ENCODE data around the gene VAMP2. TPM values are rescaled to one million over a fixed set of nuclear protein-coding genes. Genes with fewer than 3 reads are reported as not detected.

VAMP2 gene
- total and polyA plus RNA-seq, 9 of the 15 experiments (the other 6 are each of a cell fraction or from before 2014, with no cell fraction given): 2.3 to 31.8 (median 6.0) TPM

DNA sequence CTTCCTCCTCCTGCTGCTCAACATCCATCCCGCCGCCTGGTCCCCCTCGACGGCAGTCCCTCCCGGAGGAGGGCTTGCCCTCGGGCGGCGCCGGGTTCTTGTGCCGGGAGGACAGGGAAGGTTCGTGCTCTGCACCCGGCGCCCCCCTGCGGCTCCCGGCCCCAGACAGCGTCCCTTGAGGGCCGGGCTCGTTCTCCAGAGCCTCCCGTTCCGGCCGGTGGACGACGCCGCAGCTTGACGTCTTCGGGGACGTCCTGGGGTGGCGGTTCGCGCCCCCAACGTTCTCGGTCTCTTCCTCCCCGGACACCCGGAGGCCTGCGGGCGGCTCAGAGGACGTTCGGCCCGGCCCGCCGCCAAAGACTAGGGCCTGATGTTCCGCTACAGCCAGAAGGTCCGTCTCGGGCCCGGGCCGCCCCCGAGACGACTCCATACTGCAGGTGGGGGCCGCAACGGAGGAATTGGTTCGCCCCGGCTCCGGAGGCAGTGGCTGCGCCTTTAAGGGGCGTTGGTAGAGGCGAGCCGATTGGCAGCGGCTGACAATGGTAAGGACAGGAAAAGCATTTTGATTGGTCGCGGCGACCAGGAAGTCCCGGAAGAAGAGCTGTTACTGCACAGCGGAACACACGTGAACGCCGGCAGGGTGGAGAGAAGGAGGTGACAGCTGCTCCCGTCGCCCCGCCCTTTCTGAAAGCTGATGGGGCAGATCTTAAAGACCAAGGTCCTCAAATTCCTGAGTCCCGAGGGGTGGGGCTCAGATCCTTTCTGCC is 27.1 kb upstream of the VAMP2 start, which contains the start of gene BORCS6:
BORCS6 (minus strand) TSS at position 470 of the 767 bp plus-strand sequence; CDS start at position 430, 40 bp downstream.
- no peaks in the 10 kb centered on the region for H3K27me3 ChIP-seq (ENCODE audit: control insufficient read depth in 2 of 2, insufficient read depth in 2 of 2, low read length in 2 of 2)
- WGBS (ENCODE audit: insufficient coverage, low coverage, missing lambda C conversion rate): 2% methylated on average over 28 of the region's 70 CpGs
- peak; percentile 80 for ATAC-seq
- H3K9me3 ChIP-seq (replicated peaks; ENCODE audit: control insufficient read depth, insufficient read depth, low read depth, low read length): no peaks in the 10 kb centered on the region
- peaks cover 18% of the 10 kb centered on the region for H3K79me2 ChIP-seq (ENCODE audit: control insufficient read depth, insufficient read depth, low read length)
- peak within 1 kb of the TSS; percentile 85 for H3K27ac ChIP-seq (ENCODE audit: extremely low read depth, low read depth, low read length)
- peak; percentile 97 for FAIRE-seq
- TSS peak; percentile 73 for BruUV-seq (replicated peaks)
- in situ Hi-C loops (cut with MboI) (no loop called here), intact Hi-C loops (cut with micrococcal nuclease) (loop anchor here (1.0 to 10.0 kb wide), 2 partner anchors 20 to 115 kb away; partner anchors contain the start of gene AURKB)
- POLR2A ChIA-PET: interaction anchor here (0.6 to 3.1 kb wide), 13 partner anchors 9 to 292 kb away, joined by 3 to 30 read pairs (median 5); partner anchors contain the start of genes AURKB and CTC1
- peaks cover 31 to 39% of the 10 kb centered on the region in 2 experiments for H3K4me1 ChIP-seq (replicated peaks in 1 of 2; ENCODE audit: control insufficient read depth in 2 of 2, insufficient read depth in 2 of 2, low read length in 2 of 2)
- H3K9me1 ChIP-seq (ENCODE audit: control insufficient read depth, insufficient read depth, low read length): no peaks in the 10 kb centered on the region
- H3K36me3 ChIP-seq (ENCODE audit: control insufficient read depth, insufficient read depth, low read length): no peaks in the 10 kb centered on the region
- H3K9ac ChIP-seq (ENCODE audit: insufficient read depth in 1 of 2, low read depth in 2 of 2, low read length in 2 of 2): peak within 1 kb of the TSS; percentile 77 to 93
- CTCF ChIA-PET (ENCODE audit: low intra/inter-chr PET ratio): no interaction called here
- H3K4me2 ChIP-seq (ENCODE audit: insufficient read depth, low read length): peak within 1 kb of the TSS; percentile 100
- DNase-seq (ENCODE audit: extremely low read depth in 1 of 4, low spot score in 3 of 4): peak; percentile 72 to 97 (median 82)
- H3K4me3 ChIP-seq: peak within 1 kb of the TSS; percentile 88
- peak within 1 kb of the TSS; percentile 85 for H2AFZ ChIP-seq (ENCODE audit: low read depth, low read length)
- peaks cover 10% of the 10 kb centered on the region for H4K20me1 ChIP-seq (replicated peaks; ENCODE audit: control insufficient read depth, insufficient read depth, low read length)
- TF ChIP-seq NFRKB (IDR thresholded peaks at IDR 0.05; ENCODE audit: low read depth) (no peak), JUND (IDR thresholded peaks at IDR 0.05; ENCODE audit: borderline replicate concordance, low read depth, low read length) (0 out of 2 replicates have a peak, but pooled peaks have one; percentile 2), JUND (tag; IDR thresholded peaks at IDR 0.05; ENCODE audit: borderline replicate concordance, low read depth, low read length) (no peak; the same call in 2 of the 3 replicates), CBX5 (IDR thresholded peaks at IDR 0.05; ENCODE audit: borderline replicate concordance, low read depth) (no peak), ZC3H11A (IDR thresholded peaks at IDR 0.05; ENCODE audit: low read depth, low read length) (no peak), ZEB2 (IDR thresholded peaks at IDR 0.05) (no peak), SRSF1 (IDR thresholded peaks at IDR 0.05; ENCODE audit: low read depth, low read length) (no peak), GTF2E2 (tag; IDR thresholded peaks at IDR 0.05) (no peak), ZNF354B (CRISPR knock-in tag; IDR thresholded peaks at IDR 0.05) (no peak), NR2F6 (CRISPR knock-in tag; IDR thresholded peaks at IDR 0.05) (no peak), CXXC5 (CRISPR knock-in tag; IDR thresholded peaks at IDR 0.05) (peak; percentile 67), SREBF2 (CRISPR knock-in tag; IDR thresholded peaks at IDR 0.05) (no peak), ZNF347 (CRISPR knock-in tag; IDR thresholded peaks at IDR 0.05; ENCODE audit: low read depth) (no peak), ATF7 (IDR thresholded peaks at IDR 0.05) (peak; percentile 90), BCOR (IDR thresholded peaks at IDR 0.05) (0 out of 2 replicates have a peak, but pooled peaks have one; percentile 16), TRIM24 (IDR thresholded peaks at IDR 0.05) (peak in 1 of 2 experiments; percentile 70; a peak in 1 of 4 replicates), NCOA6 (IDR thresholded peaks at IDR 0.05) (peak; percentile 95), ZNF232 (CRISPR knock-in tag; IDR thresholded peaks at IDR 0.05) (no peak), KLF6 (CRISPR knock-in tag; IDR thresholded peaks at IDR 0.05; ENCODE audit: borderline replicate concordance) (peak; percentile 48; the same call in 1 of the 2 replicates), SMARCC2 (IDR thresholded peaks at IDR 0.05; ENCODE audit: low read depth) (no peak), SOX6 (IDR thresholded peaks at IDR 0.05) (peak; percentile 15; the same call in 1 of the 2 replicates), MCM5 (IDR thresholded peaks at IDR 0.05; ENCODE audit: low read depth) (no peak), PHB2 (IDR thresholded peaks at IDR 0.05; ENCODE audit: low read depth) (no peak)
- TF ChIP-seq, protein P1, sequence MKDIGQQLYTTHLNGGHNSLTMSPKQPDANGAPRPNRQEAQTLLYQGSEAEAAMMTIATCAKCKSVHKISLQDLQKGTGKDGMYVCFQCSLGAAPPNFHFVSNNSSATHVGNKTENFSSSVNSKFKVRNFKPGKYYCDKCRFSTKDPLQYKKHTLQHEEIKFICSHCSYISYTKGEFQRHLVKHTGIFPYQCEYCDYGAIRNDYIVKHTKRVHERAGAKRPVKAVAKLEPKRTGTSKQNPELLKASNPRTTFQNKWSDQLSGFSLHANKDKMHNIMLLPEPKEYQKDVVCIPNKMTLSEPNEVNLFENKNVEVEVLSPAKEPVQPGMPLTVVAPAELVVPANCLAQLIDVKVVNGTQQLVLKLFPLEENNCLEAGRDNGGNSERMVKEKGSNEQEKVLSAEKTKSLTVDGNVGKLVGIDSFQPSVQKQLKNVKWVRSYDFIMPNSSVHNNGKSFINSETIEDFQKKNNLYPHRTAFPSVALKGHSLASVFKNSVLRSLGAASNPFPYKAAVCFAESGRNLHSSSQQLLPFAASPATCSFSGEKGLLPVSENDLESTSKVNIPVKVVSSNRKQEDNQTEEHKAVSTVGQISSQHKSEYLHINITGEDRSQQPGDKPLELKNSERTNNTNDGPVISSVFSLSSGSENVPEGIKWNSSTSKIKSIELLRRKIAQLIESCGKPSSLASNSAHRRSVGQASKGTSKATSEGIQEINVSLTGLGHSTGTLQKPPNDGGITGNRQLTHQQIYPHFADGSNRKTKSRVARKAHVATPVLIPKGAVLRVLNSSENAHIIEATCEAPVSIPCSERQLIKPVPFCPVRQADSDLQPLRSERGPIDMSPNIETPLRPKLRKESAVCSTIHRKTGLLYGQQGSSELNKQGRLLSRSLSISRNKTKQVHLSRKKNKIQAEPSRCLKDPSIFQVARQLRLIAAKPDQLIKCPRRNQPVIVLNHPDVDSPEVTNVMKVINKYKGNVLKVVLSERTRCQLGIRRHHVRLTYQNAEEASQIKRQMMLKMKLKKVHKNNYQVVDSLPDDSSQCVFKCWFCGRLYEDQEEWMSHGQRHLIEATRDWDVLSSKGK (CRISPR knock-in tag; IDR thresholded peaks at IDR 0.05): no peak
